Common myeloid progenitor, CD34-positive (primary cell): Measurements from ENCODE around the gene MSL3.

Experiments used
- CTCF ChIA-PET: fragments of 350-600 bp; sonication (Branson Sonifier 250); formaldehyde crosslinking; loops from one replicate; lab custom pipeline; 2021; ENCODE audit warnings: antibody characterized with exemption; lab: Charles Lee
- POLR2A ChIA-PET: fragments of 350-600 bp; sonication (Branson Sonifier 250); formaldehyde crosslinking; loops from one replicate; lab custom pipeline; 2021; ENCODE audit warnings: antibody characterized with exemption; lab: Charles Lee
- DNase-seq, 3 donors: peaks; one replicate each; pipeline versions ENCODE4 v3.0.0 to v3.0.0-alpha.2; 2013
- H3K27ac ChIP-seq, 2 experiments: 1 replicate in 1 of 2; 2 replicates in 1 of 2; pipeline ENCODE4 v1.7.0; 2013; ENCODE audit warnings: inconsistent platforms in 2 of 2, low read length in 2 of 2, mild to moderate bottlenecking in 2 of 2, low read depth in 1 of 2, moderate library complexity in 1 of 2; ENCODE audit not compliant: severe bottlenecking in 2 of 2, insufficient read depth in 1 of 2, poor library complexity in 1 of 2
- H3K27me3 ChIP-seq, 5 experiments: replicated peaks in 2 of 5; 1 replicate in 3 of 5; 2 replicates in 2 of 5; pipeline versions ENCODE4 v1.6.1 to v1.7.0; 2013; ENCODE audit warnings: low read length in 4 of 5, mild to moderate bottlenecking in 2 of 5, moderate library complexity in 2 of 5, inconsistent platforms in 1 of 5; ENCODE audit not compliant: insufficient read depth in 5 of 5, control insufficient read depth in 4 of 5
- H3K36me3 ChIP-seq, 4 experiments: 1 replicate in 2 of 4; 2 replicates in 2 of 4; pipeline versions ENCODE4 v1.6.1 to v1.7.0; 2013; ENCODE audit warnings: low read length in 3 of 4, control low read depth in 1 of 4, mild to moderate bottlenecking in 1 of 4; ENCODE audit not compliant: control insufficient read depth in 4 of 4, insufficient read depth in 4 of 4
- H3K4me1 ChIP-seq, 4 experiments: 1 replicate in 3 of 4; 2 replicates in 1 of 4; pipeline versions ENCODE4 v1.6.1 to v1.7.1; 2013; ENCODE audit warnings: low read length in 3 of 4, mild to moderate bottlenecking in 3 of 4, control low read depth in 1 of 4, inconsistent platforms in 1 of 4, moderate library complexity in 1 of 4; ENCODE audit not compliant: control insufficient read depth in 4 of 4, insufficient read depth in 4 of 4; ENCODE audit errors: control extremely low read depth in 1 of 4
- H3K4me3 ChIP-seq, 7 experiments: 1 replicate in 4 of 7; 2 replicates in 3 of 7; pipeline versions ENCODE4 v1.5.1 to v1.7.0; 2013; ENCODE audit warnings: mild to moderate bottlenecking in 7 of 7, low read length in 6 of 7, moderate library complexity in 6 of 7, inconsistent platforms in 2 of 7, low read depth in 2 of 7, control low read depth in 1 of 7; ENCODE audit not compliant: insufficient read depth in 4 of 7, control insufficient read depth in 1 of 7; ENCODE audit errors: extremely low read depth in 1 of 7
- H3K9me3 ChIP-seq, 5 experiments: 1 replicate in 4 of 5; 2 replicates in 1 of 5; pipeline versions ENCODE4 v1.6.1 to v1.7.1; 2013; ENCODE audit warnings: low read length in 4 of 5, mild to moderate bottlenecking in 2 of 5, inconsistent platforms in 1 of 5, low read depth in 1 of 5, moderate library complexity in 1 of 5; ENCODE audit not compliant: control insufficient read depth in 4 of 5, insufficient read depth in 2 of 5; ENCODE audit errors: control extremely low read depth in 1 of 5
- WGBS: methylation state at CpG from one replicate; pipeline ENCODE4 v1.1.5; 2013; ENCODE audit not compliant: insufficient coverage; 5-methylcytosine and 5-hydroxymethylcytosine counted together

The MSL3 gene

GRCh38 chrX:11787564-11787963 is 29.5 kb downstream of the MSL3 start:
- DNase-seq = peak; percentile 45 to 79 (median 77)
- WGBS = 40% methylated on average over 15 of the region's 18 CpGs

GRCh38 chrX:11789809-11790208 is 31.8 kb downstream of the MSL3 start:
- CTCF ChIA-PET = no interaction called here
- DNase-seq = peak in 2 of 3 donors; percentile 27 to 33
- no peak overlapping the region for H3K27ac ChIP-seq

More at GRCh38 chrX:11787564-11787963, 29.5 kb downstream of the MSL3 start:
- Histone ChIP-seq H3K9me3 (no peaks in the 10 kb centered on the region), H3K27ac (no peak overlapping the region), H3K4me1 (peaks cover 0 to 20% (median 0%) of the 10 kb centered on the region in 4 experiments), H3K4me3 (peak overlapping the region in 5 of 7 experiments; percentile 13 to 66 (median 40)), H3K27me3 (peaks cover 0 to 13% (median 0%) of the 10 kb centered on the region in 5 experiments), H3K36me3 (no peaks in the 10 kb centered on the region)
- ChIA-PET POLR2A (no interaction called here), CTCF (interaction anchor here (1.1 to 2.8 kb wide), 6 partner anchors 14 to 123 kb away, joined by 3 to 10 read pairs (median 4); no protein-coding TSS in a partner anchor)

GRCh38 chrX:11791090-11791489 is 33.1 kb downstream of the MSL3 start:
- DNase-seq = peak in 2 of 3 donors; percentile 16 to 39
- Histone ChIP-seq H3K4me1 (peaks cover 0 to 27% (median 7%) of the 10 kb centered on the region in 4 experiments), H3K27ac (no peak overlapping the region), H3K36me3 (no peaks in the 10 kb centered on the region), H3K9me3 (no peaks in the 10 kb centered on the region), H3K27me3 (peaks cover 0 to 10% (median 0%) of the 10 kb centered on the region in 5 experiments), H3K4me3 (no peak overlapping the region)
- CTCF ChIA-PET = no interaction called here
- POLR2A ChIA-PET = no interaction called here

More at GRCh38 chrX:11789809-11790208, 31.8 kb downstream of the MSL3 start:
- Histone ChIP-seq H3K9me3 (no peaks in the 10 kb centered on the region), H3K27me3 (peaks cover 0 to 13% (median 0%) of the 10 kb centered on the region in 5 experiments), H3K4me3 (no peak overlapping the region), H3K36me3 (no peaks in the 10 kb centered on the region), H3K4me1 (peaks cover 0 to 27% (median 7%) of the 10 kb centered on the region in 4 experiments)
- WGBS = 83% methylated on average over 1 of the region's 1 CpG
- POLR2A ChIA-PET = no interaction called here

GRCh38 chrX:11791537-11791936 is 33.5 kb downstream of the MSL3 start:
- Histone ChIP-seq H3K4me3 (no peak overlapping the region), H3K27ac (no peak overlapping the region), H3K9me3 (no peaks in the 10 kb centered on the region), H3K36me3 (no peaks in the 10 kb centered on the region), H3K4me1 (peaks cover 0 to 27% (median 7%) of the 10 kb centered on the region in 4 experiments), H3K27me3 (peaks cover 0 to 10% (median 0%) of the 10 kb centered on the region in 5 experiments)
- CTCF ChIA-PET = no interaction called here
- POLR2A ChIA-PET = no interaction called here
- no peak for DNase-seq
- WGBS = no CpG with 5 or more reads among the region's 1 CpG

GRCh38 chrX:11792461-11793421 is 34.7 kb downstream of the MSL3 start:
- Histone ChIP-seq H3K27me3 (peaks cover 0 to 5% (median 0%) of the 10 kb centered on the region in 5 experiments), H3K9me3 (no peaks in the 10 kb centered on the region), H3K36me3 (no peaks in the 10 kb centered on the region), H3K4me1 (peaks cover 0 to 21% (median 7%) of the 10 kb centered on the region in 4 experiments), H3K4me3 (peak overlapping the region in 1 of 7 experiments; percentile 24), H3K27ac (peak overlapping the region in 1 of 2 experiments; percentile 2)
- peak; percentile 48 to 89 (median 82) for DNase-seq
- WGBS = 24% methylated on average over 7 of the region's 8 CpGs
- CTCF ChIA-PET = interaction anchor here (0.6 kb wide), 1 partner anchor 36 kb away, joined by 3 read pairs; no protein-coding TSS in a partner anchor
- POLR2A ChIA-PET = no interaction called here

GRCh38 chrX:11793734-11794133 is 35.7 kb downstream of the MSL3 start:
- 71% methylated on average over 5 of the region's 6 CpGs for WGBS
- Histone ChIP-seq H3K4me3 (no peak overlapping the region), H3K4me1 (peaks cover 0 to 20% (median 7%) of the 10 kb centered on the region in 4 experiments), H3K27ac (no peak overlapping the region), H3K9me3 (no peaks in the 10 kb centered on the region), H3K27me3 (peaks cover 0 to 3% (median 0%) of the 10 kb centered on the region in 5 experiments), H3K36me3 (no peaks in the 10 kb centered on the region)
- CTCF ChIA-PET = no interaction called here
- POLR2A ChIA-PET = no interaction called here
- DNase-seq = no peak

- POLR2A ChIA-PET = no interaction called here
Observed at GRCh38 chrX:11813341-11813740, 55.3 kb downstream of the MSL3 start.

More at GRCh38 chrX:11813341-11813740, 55.3 kb downstream of the MSL3 start:
- Histone ChIP-seq H3K9me3 (no peaks in the 10 kb centered on the region), H3K36me3 (no peaks in the 10 kb centered on the region), H3K27ac (no peak overlapping the region), H3K27me3 (peaks cover 0 to 2% (median 0%) of the 10 kb centered on the region in 5 experiments), H3K4me3 (no peak overlapping the region), H3K4me1 (no peaks in the 10 kb centered on the region)
- no CpG with 5 or more reads among the region's 2 CpGs for whole genome bisulfite sequencing
- peak in 2 of 3 donors; percentile 64 to 76 for DNase-seq
- CTCF ChIA-PET = no interaction called here
